ENCODE measurements around the gene KCNK1.

KCNK1 gene

DNA sequence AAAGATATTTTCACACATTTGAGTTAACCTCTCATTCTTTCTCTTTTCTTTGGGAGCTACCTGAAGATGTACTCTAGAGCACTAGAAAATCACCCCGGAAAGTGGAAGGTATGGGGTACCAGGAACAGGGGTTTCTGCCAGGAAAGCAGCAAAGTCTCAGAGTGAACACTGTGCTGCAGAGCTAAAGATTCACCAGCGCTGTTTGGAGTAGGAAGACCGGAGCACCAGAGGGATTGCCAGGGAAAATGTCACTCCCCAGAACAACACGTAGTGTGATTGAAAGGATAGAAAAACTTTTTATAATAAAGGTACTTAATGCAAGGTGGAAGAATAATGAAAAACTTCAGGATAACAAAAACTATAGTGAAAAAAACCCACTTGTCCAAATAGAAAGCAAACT, 26.7 kb upstream of the KCNK1 start:
- no peak for DNase-seq (ENCODE audit: low read depth)
- H3K4me3 ChIP-seq (ENCODE audit: control insufficient read depth, low read depth, low read length), result no peak overlapping the region
- TF ChIP-seq, protein P1, sequence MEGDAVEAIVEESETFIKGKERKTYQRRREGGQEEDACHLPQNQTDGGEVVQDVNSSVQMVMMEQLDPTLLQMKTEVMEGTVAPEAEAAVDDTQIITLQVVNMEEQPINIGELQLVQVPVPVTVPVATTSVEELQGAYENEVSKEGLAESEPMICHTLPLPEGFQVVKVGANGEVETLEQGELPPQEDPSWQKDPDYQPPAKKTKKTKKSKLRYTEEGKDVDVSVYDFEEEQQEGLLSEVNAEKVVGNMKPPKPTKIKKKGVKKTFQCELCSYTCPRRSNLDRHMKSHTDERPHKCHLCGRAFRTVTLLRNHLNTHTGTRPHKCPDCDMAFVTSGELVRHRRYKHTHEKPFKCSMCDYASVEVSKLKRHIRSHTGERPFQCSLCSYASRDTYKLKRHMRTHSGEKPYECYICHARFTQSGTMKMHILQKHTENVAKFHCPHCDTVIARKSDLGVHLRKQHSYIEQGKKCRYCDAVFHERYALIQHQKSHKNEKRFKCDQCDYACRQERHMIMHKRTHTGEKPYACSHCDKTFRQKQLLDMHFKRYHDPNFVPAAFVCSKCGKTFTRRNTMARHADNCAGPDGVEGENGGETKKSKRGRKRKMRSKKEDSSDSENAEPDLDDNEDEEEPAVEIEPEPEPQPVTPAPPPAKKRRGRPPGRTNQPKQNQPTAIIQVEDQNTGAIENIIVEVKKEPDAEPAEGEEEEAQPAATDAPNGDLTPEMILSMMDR (IDR thresholded peaks at IDR 0.05; ENCODE audit: control insufficient read depth, insufficient read depth, low read depth, low read length, missing control alignments), result no peak

DNA sequence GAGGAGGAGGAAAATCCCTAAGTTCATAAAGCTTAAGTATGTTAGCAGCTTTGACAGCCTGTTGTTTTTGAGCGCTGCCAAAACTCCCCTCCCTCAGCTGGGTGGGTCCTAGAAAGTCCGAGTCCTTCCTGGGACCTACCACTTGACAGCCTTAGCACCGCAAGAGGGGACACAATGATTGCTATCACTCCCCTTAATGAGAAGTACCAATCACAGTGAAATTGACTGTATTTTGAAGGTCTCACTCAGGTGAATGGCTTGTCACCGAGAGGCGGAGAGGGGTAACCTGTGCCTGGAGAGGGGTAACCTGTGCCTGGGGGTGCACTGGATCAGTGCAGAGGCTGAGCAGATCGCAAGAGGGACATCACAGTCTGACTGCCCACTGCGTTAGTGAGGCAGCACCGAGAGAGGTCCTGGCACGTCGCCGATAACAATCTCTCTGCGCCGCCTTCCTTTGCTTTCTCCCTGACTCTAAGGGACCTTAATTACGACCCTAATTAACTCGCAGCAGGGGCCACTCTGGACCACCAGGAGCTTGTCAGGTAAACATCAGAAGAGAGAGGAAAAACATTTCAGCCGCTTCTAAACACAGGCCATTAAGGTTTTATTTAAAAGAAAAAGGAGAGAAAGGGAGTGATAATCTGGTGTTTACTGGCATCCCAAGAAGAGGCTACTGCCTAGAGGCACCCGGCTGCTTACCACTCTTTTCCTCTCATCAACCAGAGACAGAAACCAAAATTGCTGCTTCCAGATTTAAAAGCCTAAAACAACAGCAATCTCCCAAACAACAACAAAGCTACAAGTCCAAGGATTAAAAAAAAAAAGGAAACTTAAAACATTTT, 25.7 kb upstream of the KCNK1 start:
- DNase-seq (ENCODE audit: low read depth), result no peak
- no peak overlapping the region for H3K4me3 ChIP-seq (ENCODE audit: control insufficient read depth, low read depth, low read length)
- TF ChIP-seq, protein P1 (IDR thresholded peaks at IDR 0.05; ENCODE audit: control insufficient read depth, insufficient read depth, low read depth, low read length, missing control alignments), result no peak

DNA sequence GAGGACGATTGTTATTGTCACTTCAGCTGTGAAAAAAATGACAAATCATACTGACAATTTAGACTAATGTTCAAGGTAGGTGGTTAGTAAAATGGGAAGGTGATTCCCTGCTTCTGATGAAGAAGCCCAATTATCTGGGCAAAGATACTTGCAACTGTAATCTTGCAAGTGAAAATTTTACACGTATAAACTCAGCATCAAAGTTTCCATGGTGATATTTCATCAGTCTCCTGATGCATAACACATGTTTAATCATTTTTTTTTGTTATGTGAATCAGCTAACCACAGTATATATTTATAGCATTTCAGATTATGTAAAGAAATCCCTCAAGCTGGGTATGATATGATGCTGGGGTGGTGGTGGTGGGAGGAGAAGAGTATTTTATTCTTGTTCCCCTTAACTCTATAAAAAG, 16.4 kb upstream of the KCNK1 start:
- no peak overlapping the region for H3K4me3 ChIP-seq (ENCODE audit: control insufficient read depth, low read depth, low read length)
- DNase-seq (ENCODE audit: low read depth), result no peak
- TF ChIP-seq, protein P1 (IDR thresholded peaks at IDR 0.05; ENCODE audit: control insufficient read depth, insufficient read depth, low read depth, low read length, missing control alignments), result no peak

DNA sequence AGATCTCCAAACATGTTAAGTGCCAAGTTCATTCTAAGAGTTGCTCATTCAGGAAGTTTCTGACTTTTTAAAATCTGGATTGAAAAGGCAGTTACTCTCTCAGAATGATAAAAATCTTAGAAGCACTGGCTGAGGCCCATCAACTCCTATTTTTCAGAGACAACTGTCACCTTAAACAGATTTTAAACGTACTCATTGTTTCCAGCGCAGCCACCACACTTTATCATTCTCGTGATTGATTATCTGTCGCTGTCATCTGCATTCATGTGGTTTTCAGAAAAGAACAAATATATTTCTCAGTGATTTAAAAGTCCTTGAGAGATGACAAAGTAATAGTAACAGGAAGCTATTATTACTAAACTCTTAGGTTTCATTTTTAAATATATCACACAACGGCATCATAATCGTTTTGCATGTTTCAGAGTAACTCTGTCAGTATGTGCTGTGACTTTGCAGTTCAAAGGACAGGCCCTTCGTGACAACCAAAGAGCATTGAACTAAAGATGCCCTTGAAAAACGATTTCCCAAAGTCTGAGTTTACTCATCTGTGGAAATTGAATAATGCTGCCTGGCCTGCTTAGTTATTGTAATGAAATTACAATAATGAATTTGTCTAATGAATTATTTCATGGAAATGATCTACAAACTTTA, 14.9 kb upstream of the KCNK1 start:
- no peak overlapping the region for H3K4me3 ChIP-seq (ENCODE audit: control insufficient read depth, low read depth, low read length)
- DNase-seq (ENCODE audit: low read depth), result no peak
- TF ChIP-seq, protein P1 (IDR thresholded peaks at IDR 0.05; ENCODE audit: control insufficient read depth, insufficient read depth, low read depth, low read length, missing control alignments), result no peak

DNA sequence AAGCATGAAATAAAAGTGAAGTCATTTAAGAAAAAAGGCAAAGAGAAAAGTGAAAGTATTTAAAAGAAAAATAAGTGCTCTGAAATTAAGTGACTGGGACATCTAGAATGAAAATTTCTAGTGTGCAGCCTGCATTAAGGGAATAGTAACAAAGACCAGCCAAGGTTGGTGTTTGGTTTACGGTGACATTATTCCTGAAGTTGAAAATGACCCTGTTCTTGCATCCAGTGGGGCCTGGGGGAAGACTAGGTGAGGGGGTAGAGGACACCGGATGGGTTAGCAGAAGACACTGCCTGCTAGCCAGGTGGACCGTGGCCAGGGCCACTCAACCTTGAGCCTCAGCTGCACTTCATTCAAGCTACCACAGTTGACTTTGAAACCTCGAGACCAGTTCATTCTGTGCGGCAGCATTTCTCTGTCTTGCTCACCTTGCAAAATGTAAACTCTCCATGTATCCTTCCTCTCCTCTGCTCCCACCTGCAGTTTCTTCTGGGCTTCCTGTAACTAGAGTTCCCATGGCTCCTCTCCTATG, 14.3 kb upstream of the KCNK1 start:
- no peak overlapping the region for H3K4me3 ChIP-seq (ENCODE audit: control insufficient read depth, low read depth, low read length)
- TF ChIP-seq, protein P1 (IDR thresholded peaks at IDR 0.05; ENCODE audit: control insufficient read depth, insufficient read depth, low read depth, low read length, missing control alignments), result no peak
- DNase-seq (ENCODE audit: low read depth), result no peak

DNA sequence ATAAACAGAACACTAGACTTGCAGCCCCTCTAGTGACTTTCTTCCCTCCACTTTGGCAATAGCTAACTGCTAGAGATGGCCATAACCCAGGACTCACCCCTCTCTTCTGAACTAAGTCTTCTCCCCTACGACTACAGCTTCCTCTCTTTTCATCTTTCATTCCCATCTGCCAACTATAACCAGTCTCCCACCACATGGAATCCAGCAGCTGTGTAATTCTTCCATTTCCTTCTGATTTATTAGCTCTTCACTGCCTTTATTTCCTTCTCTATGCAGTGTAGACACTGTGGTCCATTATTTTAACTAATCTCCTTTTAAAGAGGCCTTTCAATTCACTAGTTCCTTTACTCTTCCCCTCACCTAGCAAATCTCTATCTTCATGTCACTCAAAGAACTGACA, 13.4 kb upstream of the KCNK1 start:
- no peak for DNase-seq (ENCODE audit: low read depth)
- TF ChIP-seq, protein P1 (IDR thresholded peaks at IDR 0.05; ENCODE audit: control insufficient read depth, insufficient read depth, low read depth, low read length, missing control alignments), result no peak
- no peak overlapping the region for H3K4me3 ChIP-seq (ENCODE audit: control insufficient read depth, low read depth, low read length)
